NK-92 (cell line): ENCODE data around the gene KLF2.

Experiments used
- DNase-seq: peaks from one replicate; lab custom pipeline; 2025; ENCODE audit not compliant: unreplicated experiment; lab: John Stamatoyannopoulos, UW

Gene KLF2

DNA sequence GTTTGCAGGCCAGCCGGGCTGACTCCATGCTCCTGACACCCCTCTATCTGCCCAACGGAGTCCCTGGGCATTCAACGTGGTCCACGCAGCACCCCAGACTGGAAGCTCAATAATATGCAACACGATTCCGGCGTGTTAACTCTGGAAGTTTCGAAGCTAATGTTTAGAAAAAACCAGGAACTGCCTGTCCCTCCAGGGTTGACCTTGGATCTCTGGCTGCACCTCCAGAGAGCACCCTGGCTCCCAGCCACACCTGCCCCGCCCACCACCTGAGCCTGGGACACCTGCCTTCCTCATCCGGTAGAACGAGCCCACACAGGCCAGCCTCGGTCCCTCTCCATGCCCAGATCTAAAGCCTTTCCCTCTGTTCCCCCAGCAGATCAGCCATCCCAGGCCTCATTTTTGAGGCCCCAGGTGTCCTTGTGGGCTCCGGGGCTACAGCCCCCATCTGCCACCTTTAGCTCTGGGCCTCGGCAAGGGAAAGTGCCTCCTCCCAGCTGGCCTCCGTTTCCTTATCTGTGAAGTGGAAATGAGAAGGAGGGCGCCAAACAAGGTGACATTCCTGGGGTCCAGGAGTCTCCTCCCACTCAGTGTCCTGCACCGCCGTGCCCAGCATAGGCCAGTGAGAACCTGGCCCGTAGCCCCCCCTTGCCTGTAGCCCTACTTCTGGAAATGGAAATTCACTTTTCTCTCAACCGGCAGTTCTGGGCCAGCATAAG is 38.7 kb downstream of the KLF2 start:
- DNase-seq: no peak

DNA sequence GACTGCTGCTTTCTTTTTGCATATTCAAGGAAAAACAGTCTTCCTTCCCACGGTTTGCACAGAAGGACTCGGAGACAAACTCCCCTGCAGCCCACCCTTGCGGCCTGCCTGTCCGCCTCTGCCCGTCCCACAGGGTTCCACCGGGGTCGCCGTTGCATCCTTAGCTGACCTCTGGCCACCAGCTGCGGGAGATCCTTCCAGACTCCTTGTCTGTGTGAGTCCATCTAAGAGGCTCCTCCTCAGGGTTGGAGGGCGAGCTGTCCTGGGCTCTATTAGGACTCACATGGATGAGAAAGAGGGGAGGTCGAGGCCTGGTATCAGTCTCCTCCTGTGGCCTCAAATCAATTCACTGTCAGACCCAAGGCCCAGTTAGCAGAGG is 39.2 kb downstream of the KLF2 start:
- no peak for DNase-seq

DNA sequence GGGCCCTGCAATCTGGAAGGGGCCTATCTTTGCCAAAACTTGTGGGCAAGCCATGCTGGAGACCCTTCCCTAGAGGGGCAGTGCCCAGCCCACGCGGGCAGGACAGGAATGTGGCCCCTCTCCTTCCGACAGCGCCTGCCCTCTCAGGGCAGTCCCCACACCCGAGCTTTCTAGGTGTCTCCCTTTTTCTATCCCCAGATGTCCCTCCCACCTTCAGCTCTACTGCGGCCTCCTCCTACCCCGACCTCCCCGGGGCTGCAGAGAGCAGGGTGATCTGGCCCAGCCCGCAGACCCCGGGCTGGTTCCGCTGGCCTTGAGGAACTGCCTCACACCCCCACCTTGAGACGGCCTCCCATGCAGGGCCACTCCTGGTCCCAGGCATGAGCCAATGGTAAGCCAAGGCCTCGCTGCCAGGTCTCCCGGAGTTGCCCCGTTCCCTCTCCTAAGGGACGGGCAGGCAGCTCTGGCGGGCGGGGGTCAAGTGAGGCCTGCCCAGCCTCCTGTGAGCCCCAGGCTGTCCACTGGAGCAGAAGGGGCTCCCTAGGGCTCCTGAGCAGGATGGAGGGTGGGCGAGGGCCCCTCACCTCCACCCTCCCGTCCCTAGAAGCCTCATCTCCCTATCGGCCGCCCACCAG is 39.7 kb downstream of the KLF2 start:
- no peak for DNase-seq

DNA sequence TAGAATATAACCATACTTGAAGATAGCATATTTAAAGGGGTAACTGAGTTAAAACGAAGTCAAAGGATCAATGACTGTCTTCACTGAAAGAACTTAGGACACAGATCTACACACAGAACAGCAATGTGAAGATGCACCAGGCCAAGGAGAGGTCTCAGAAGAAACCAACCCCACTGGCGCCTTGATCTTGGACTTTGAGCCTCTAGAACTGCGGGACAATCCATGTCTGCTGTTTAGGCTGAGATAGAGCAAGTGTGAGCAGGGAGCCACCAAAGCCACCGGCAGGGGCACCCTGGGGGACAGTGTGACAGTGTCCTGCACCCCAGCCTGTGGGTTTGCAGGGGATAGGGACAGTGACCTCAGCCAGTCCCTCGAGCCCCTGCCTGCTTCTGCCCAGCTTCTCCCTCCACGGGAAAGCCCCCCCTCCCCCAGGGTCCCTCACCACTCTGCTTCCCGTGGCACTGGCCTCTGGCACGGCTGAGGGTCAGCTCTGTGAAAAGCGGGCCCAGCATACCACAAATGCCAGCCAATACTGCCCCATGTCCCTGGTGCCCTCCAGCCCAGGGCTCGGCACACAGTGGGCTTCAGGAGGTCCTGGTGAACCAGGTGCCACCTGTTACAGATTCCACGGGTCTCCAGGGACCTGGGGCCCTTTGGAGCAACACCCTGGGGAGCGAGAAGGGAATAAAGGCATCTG is 40.8 kb downstream of the KLF2 start:
- no peak for DNase-seq

DNA sequence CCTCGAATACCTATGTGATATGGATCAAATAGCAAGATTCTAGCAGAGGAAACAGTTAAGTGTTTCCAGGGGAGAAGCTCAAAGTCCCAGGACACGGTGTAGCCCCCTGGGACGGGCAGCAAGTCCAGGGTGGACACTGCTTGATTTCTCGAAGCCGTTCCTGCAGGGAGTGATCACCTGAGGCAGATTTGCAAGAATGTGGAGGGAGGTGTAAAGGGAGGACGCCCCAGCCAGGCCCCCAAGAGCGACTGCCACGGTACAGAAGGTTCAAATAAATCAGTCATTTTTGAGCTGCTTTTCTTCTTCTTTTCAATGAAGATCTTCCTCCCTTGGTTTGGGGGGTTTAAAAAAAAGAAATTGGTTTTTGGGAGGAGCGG is 41.4 kb downstream of the KLF2 start:
- no peak for DNase-seq

DNA sequence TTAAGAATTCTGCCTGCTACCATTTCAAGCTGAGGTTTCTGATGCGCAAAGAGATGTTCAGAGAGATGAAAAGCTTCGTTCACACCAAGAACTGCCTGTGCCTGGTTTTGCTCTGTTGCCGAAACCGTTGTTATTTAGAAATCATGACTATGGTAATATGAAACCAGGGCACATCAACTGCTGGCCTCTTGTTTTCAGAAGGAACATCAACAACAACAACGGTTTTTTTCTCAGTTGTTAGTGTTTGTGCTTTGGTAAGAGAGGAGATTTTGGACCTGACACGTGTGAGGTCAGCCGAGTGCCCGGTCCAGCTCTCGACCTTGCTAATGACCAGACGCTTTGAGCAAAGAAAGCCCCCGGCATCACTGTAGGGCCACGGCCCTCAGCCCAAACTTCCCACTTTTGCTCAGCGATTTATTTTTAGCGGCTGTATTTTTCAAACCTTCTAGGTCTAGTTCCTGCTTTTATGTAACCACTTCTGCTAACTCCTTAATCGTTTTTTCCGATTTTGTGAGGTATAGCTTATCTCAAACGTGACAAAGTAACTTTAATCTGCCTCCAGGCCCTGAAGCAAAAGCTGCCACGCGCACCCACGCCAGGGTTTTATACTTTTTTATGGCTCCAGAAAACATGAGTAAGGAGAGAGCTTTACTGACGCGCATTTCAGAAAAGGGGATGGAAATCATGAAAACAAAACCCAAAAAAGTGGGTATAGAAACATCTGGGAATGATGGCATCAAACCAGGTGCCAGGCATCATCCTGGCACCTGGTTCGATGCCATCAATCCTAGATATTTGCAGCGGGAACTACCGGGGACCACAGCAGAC is 42.0 kb downstream of the KLF2 start:
- DNase-seq: no peak

DNA sequence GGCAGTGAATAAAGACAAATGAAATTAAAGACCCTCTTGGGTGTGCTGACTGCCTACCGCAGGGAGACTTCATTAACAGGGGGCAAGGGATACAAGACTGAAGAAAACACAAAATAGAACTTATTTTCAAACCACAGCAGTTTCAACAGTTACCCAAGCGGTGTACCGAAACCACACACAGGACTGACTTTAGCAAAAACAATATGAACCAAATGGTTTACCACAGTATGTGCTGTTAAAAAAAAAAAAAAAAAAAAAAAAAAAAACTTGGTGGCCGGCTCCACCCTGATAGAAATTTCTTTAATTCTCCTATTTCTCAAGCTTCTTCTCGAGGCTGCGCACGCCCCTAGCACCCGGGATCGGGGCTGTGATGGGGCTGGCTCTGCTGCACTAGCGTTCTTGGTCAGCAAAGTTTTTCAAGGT is 42.6 kb downstream of the KLF2 start:
- DNase-seq: no peak

DNA sequence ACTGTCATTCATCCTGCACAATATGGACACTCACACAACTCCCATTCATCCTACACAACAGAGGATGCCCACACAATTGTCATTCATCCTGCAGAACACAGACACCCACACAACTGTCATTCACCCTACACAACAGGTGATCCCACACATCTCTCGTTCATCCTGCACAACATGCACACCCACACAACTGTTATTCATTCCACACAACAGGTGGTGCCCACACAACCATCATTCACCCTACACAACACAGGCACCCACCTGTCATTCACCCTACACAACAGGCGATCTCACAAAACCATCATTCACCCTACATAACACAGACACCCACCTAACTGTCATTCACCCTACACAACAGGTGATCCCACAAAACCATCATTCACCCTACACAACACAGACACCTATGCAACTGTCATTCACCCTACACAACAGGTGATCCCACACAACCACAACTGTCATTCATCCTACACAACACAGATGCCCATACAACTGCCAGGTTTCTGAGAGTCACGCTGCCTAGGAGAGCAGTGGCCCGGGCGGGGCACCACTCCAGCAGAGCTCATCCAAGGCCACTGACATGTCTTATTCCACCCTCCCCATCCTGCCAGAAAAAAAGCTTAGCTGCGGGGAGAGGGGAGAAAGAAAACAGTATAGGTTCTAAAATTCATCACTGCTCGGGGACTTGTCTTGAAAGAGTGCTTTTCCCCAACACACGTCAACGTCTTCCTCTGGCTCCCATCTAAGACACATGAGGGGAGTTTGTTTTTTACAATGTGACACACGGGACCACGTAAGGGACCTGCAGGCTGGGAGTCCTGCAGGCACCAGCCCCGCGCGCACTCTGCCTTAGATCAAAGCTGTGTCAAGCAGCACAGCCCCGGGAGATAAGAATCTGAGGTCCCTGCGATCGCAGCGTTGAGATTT is 44.0 kb downstream of the KLF2 start:
- DNase-seq: no peak

DNA sequence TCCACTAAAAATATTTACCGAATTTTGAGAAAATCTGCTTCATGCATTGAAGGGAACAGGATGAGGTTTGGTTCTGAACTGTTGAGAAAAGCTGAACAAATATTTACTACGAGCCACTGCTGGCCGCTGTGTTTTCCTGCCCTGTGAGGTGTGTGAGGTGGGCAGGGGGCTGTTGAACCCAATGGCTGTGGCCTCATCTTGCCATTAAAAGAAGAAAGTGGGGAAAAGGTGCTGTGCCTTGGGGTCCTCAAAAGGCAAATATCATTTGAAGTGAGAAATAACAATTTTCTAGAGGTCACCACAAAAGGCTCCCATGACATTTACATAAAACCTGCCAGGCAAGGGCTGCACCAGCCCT is 44.7 kb downstream of the KLF2 start:
- no peak for DNase-seq

DNA sequence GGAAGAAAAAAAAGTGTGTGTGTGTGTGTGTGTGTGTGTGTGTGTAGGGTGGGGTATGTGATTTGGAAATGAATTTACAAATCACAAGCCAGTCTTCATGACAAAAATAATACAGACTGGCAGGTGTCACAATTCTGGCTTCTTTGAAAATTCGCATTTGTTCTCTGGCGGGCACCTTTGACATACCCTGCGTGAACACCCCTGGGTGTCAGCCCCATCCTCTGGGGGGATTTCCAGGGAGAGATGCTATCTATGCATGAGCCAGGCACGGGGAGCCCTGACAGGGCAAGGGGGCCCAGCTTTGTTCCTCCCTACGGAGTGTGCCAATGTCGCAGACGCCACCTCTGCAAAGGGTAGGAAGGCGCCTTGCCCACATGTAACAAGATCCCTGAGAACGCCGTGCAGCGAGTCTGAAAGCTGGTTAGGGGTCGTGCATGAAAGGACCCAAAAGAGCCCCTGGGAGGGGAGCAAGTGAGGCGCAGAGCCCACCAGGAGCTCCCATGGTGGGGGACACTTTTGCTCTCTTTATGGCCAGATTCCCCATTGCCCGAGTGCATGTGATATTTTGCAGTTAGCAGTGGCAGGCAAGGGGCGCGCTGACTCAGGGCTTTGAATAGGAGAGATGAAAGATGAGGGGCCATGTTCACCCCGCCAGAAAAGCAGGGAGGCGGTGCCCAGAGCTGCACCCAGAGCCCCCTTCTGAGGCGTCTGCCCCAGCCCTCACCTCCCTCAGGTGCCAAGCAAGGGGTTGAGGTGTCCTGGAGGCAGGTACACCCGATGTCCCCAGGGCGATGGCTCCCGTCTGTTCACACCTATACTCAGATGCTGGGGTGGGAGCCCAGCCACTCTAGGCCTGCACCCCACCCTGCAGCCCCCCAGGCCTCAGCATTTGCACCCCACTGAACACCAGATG is 45.3 kb downstream of the KLF2 start:
- no peak for DNase-seq

DNA sequence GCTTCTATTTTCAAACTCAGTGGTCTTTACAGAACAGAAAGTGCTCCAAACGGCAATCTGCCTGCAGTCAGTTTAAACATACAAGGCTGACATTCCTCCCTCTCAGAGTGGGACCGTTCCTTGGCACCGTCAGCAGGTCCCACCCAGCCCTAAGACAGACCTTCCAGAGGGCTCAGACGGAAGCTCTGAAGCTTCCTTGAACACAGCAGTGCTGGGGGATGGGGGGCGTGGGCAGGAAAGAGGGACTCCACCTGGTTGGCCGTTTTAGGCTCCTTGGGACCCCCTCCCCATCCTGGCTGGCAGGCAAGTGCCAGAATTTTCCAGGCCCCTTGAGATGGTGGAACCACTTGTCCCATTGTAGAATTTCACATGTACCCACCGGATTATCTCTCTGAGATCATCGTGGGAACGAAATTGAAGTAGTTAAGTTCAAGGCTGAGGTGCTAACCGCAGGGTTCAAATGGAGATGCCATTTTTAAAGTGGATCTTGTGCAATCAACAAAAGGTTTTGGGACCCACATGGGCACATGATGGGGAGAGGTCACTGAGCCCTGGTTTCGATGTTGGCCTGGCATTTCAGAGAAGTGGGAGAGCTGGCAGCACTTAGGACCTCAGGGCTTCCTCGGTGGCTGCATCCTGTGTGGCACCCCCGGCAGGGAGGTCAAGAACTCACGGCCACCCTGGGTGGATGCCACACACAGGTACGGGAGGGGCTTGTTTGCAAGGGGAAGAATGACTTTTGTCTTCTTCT is 46.2 kb downstream of the KLF2 start:
- no peak for DNase-seq

DNA sequence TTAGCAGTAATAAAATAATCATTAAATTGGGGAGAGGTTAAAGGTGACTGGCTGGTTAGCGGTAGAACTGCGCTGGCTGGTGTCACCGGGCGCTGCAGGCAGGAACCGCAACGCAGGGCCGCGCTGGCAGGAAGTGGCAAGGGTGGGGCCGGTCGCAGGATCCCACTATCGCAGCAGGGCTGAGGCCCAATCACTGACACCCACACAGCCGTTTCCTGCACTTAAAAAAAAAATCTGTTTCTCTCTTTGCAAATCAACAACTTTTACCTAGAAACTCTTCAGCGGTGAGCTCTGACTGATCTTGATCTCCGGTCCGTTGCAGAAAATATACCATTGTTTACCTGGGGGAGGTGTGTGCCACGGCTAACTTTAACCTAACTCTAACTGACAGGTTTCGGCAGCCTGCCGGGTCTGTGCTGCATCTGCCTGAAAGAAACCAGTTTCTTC is 46.9 kb downstream of the KLF2 start:
- no peak for DNase-seq

DNA sequence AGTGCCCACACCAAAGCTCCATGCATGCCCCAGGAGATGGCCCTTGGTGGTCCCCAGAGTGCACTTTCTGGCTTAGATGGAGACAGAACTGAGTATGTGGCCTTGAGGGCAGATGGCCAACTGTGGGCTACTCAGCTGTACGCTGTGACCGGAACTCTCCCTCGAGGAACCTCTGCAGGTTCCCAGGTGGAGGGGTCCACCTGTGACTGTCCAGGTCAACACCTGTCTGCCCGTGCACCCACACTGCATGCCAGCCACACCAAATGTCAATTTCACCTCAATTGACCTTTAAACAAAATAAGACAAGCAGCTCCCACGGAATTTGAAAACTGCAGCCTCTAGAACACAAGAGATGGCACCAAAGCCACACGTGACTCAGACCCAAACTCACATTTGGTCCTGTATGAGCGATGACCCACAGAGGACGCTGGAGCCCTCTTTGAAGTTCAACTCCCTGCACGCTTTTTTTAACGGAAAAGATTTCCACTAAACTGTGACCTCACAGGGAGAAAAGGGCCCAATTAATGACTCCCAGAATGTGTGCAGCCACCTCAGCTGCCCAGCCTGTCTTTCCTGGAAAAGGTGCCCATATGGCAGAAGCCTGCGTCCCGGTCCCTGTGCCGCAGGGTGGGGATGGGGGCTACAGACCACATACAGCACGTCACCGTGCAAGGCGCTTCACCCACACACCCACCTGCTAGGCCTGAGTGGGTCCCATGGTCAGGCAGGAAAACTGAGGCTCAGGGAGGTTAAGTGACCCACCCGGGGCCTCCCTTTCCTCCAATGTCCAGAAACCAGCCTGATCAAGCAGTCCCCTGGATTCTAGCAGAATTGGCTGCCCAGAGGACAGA is 47.7 kb downstream of the KLF2 start:
- DNase-seq: no peak

DNA sequence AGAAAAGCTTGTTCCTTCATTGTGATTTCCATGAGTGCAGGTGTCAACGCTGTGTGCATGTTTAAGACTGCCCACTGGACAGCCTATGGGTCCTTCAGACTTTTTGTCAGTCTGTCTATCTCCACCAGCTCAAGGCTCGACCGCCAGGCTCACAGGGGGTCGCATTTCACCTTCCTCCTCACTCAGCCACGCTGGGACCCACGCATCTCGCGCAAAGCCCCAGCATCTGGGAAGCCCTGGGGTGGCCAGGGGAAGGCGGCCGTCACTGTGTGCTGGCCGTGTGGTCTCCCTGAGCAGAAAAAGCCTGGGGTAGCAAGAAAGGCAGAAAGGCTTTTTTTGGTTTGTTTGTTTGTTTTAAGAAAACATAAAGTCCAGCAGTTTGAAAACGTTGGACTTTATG is 48.5 kb downstream of the KLF2 start:
- no peak for DNase-seq

DNA sequence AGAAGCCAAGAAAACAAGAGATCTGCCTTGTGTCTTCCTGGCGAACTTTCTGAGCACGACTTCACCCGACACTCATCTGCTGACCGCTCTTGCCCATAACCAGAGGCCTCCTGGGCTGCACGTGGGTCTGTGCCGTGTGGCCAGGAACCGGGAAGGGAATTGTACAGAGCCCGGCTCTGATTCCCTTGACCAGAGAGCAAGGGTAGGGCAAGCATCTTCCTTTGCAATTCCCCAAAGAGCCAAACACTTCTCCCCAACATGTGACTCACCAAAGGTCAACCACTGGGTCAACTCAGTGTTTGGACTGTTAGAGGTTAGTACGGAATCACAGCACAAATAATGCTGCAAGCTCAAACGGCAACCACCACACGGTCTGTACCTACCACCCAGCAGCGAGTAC is 48.9 kb downstream of the KLF2 start:
- no peak for DNase-seq

DNA sequence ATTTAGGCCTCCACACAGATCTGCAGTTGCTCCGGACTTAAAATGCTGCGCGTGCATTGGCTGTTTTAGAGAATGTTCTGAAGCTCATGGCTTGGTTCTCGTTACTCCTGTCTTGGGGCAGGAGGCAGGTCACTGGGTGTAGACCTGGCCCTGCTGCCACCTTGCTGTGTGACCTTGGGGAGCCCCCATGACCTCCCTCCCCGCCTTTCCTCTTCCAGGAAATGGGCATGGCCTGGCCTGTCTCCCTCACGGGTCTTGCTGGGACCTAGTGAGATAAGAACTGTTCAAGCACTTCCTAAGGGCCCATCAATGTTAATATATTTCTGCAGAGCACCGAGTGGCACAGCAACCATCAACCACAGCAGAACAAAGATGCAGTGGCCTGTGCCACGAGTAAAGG is 49.4 kb downstream of the KLF2 start:
- DNase-seq: no peak

DNA sequence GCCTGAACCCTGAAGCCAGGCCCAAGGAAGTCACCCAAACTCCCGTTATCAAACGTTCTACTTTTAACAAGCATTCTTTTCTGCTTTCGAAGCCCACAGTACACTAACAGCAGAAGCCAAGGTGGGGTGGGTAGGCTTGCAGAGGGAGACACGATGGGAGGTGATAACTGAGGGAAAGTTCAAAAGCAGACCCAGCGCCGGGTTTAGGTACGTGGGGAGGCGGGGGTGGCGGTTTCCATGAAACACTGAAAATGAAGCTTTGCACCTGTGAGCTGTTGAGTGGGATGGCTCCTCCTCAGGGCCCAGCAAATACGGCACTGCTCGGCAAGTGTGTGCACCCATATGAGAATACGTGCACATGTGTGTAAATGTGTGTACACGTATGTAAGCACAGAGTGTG is 49.8 kb downstream of the KLF2 start:
- DNase-seq: no peak
